Heart left ventricle (tissue), 13 donors: Measurements from ENCODE around the gene PRIMA1.

Source experiments
- POLR2A ChIP-seq, 2 donors: fragments of 450-650 bp; IDR thresholded peaks; one replicate each; pipeline ENCODE4 v1.6.1; 2017; ENCODE audit warnings: antibody characterized with exemption in 2 of 2, mild to moderate bottlenecking in 2 of 2, moderate library complexity in 2 of 2
- TF ChIP-seq, protein P1 (sequence below), 12 donors: fragments of 200-600 bp; sonication (generic) in 4 of 12; IDR thresholded peaks; one replicate each; pipeline versions ENCODE4 v1.5.0 to v1.8.0; 2018 to 2022; ENCODE audit warnings: antibody characterized with exemption in 12 of 12, mild to moderate bottlenecking in 5 of 12
- donor health status: ischemic (EF 13 %, LVEDD 7.1; RV severe dilation, severe dysfunction).
- donor health status: DM: no; HTN: yes; CAD: no.
- donor health status: DM: no; HTN: no; CAD: no.
- donor health status: ischemic (EF 25% LVEDD 6.9; RV normal size, moderate dysfunction).
- donor health status: ischemic (EF 25% LVEDD 5.7; RV mildly dilated, moderate dysfunction).
- donor health status: ischemic (EF 35%, LVEDD 5.7; RV mildly dilated, moderate dysfunction).
- donor health status: nonischemic (EF 11% LVEDD 7.7; RV severe dilation, severe dysfunction).
- donor health status: DM: yes; HTN: yes; CAD: no.
- donor health status: PGD.
- donor health status: ischemic (EF 29% LVEDD 5.4; RV normal size, mild dysfunction).
- donor health status: nonischemic (EF 23%, LVEDD 6.1; RV moderate dilation, normal function).

DNA sequence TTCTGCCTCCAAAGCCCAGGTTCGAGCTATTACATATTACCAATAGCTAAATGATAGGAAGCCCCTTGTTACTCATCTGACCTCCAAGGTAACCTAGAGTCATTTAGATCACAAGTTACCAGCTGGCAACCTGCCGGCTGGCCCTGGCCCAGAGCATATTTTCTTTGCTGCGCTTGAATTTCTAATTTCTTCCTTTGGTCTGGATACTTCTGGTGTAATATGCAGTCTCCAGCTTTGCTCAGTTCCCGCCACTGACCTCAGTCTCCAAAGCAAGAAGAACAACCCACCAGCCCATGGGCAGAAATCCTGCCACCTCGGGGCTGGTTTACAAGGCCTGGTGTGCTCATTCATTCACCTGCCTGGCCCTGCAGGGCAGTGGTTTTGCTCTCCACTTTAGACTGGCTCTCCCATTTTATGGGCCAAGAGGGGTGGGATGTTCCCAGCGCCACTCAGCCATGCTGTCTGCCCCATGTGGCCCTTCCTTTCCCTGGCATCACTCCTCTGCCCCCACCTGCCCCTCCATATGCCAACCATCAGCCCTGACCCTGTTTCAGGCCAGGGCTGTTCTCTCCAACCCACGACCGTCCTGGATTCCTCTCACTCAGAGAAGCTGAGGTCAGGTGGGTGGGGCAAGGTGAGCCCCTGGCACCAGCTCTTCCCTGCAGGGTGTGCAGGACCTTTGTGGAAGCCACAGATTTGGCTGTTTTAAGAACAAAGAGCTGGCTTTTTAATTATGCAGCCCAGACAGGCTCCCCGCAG, 76.0 kb downstream of the PRIMA1 start:
- TF ChIP-seq, protein P1, sequence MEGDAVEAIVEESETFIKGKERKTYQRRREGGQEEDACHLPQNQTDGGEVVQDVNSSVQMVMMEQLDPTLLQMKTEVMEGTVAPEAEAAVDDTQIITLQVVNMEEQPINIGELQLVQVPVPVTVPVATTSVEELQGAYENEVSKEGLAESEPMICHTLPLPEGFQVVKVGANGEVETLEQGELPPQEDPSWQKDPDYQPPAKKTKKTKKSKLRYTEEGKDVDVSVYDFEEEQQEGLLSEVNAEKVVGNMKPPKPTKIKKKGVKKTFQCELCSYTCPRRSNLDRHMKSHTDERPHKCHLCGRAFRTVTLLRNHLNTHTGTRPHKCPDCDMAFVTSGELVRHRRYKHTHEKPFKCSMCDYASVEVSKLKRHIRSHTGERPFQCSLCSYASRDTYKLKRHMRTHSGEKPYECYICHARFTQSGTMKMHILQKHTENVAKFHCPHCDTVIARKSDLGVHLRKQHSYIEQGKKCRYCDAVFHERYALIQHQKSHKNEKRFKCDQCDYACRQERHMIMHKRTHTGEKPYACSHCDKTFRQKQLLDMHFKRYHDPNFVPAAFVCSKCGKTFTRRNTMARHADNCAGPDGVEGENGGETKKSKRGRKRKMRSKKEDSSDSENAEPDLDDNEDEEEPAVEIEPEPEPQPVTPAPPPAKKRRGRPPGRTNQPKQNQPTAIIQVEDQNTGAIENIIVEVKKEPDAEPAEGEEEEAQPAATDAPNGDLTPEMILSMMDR (IDR thresholded peaks at IDR 0.05) = no peak
- no peak for TF ChIP-seq POLR2A (IDR thresholded peaks at IDR 0.05)
